ENCODE data around the gene C1QTNF6. TPM values are rescaled to one million over a fixed set of nuclear protein-coding genes. Genes with fewer than 3 reads are reported as not detected.
A peak's percentile ranks its signal among the peaks of the same experiment; 100 is the strongest.

C1QTNF6 gene
- total RNA-seq, 1 experiment from 2014 or later = 15.2 TPM

DNA sequence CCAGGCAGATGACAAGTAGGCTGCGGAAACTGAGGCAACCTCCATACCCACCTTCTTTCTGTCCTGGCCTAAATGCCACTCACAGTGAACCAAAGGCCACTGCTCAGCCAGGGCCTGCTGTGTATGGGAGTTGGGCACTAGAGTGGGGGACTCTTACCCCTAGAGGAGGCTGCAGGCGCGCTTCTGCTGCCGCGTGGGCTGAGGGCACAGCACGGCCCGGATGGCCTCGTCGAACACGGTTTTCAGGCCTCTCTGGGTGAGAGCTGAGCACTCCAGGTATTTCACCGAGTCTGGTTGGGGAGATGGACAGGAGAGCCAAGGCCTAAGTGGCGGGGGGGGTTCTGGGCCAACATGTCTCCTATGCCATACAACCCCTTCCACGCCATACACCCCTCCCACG lies 38.5 kb upstream of the C1QTNF6 start:
- Histone ChIP-seq H3K9ac (ENCODE audit: low read length) (no peak overlapping the region), H3K9me3 (ENCODE audit: control insufficient read depth in 1 of 2, insufficient read depth in 1 of 2, low read depth in 1 of 2, low read length in 2 of 2) (peaks cover 0 to under 1% of the 10 kb centered on the region in 2 experiments; a peak in 1 of 4 replicates), H3K79me2 (ENCODE audit: insufficient read depth, low read length) (no peaks in the 10 kb centered on the region), H2AFZ (ENCODE audit: low read depth, low read length, poor library complexity, severe bottlenecking) (no peak overlapping the region), H3K9me2 (ENCODE audit: insufficient read depth) (no peaks in the 10 kb centered on the region), H3K27me3 (ENCODE audit: insufficient read depth, low read length) (no peaks in the 10 kb centered on the region), H3K4me1 (ENCODE audit: control insufficient read depth in 1 of 2, insufficient read depth in 2 of 2, low read length in 2 of 2) (peaks cover 24 to 41% of the 10 kb centered on the region in 2 experiments), H3K4me3 (replicated peaks in 1 of 2; ENCODE audit: low read depth in 1 of 2, low read length in 2 of 2) (no peak overlapping the region), H3K4me2 (ENCODE audit: low read length) (no peak overlapping the region), H3K36me3 (ENCODE audit: control insufficient read depth in 1 of 2, insufficient read depth in 2 of 2, low read length in 2 of 2) (peaks cover 0 to 7% of the 10 kb centered on the region in 2 experiments; a peak in 1 of 4 replicates), H3K27ac (ENCODE audit: low read depth, low read length) (no peak overlapping the region), H4K20me1 (ENCODE audit: insufficient read depth) (no peaks in the 10 kb centered on the region)
- intact Hi-C loops (cut with micrococcal nuclease) = no loop called here
- no peak for DNase-seq (ENCODE audit: low read depth, low spot score)
- no peak for ATAC-seq
- CTCF ChIA-PET = interaction anchor here (2.5 kb wide), 1 partner anchor 33 kb away, joined by 16 read pairs; no protein-coding TSS in a partner anchor
- POLR2A ChIA-PET = no interaction called here
- BruUV-seq (replicated peaks) = no TSS peak
- TF ChIP-seq, protein P1, sequence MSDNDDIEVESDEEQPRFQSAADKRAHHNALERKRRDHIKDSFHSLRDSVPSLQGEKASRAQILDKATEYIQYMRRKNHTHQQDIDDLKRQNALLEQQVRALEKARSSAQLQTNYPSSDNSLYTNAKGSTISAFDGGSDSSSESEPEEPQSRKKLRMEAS (IDR thresholded peaks at IDR 0.05) = no peak
- TF ChIP-seq EGR1 (IDR thresholded peaks at IDR 0.05; ENCODE audit: low read depth) (no peak), POLR2A (IDR thresholded peaks at IDR 0.05; ENCODE audit: borderline replicate concordance, extremely low read depth, insufficient read depth, insufficient read length) (no peak), ZFX (IDR thresholded peaks at IDR 0.05) (0 out of 2 replicates have a peak, but pooled peaks have one; percentile 16), EZH2phosphoT487 (IDR thresholded peaks at IDR 0.05; ENCODE audit: borderline replicate concordance) (no peak), ELF1 (IDR thresholded peaks at IDR 0.05; ENCODE audit: borderline replicate concordance, low read depth) (no peak)
- TF ChIP-seq, protein P2, sequence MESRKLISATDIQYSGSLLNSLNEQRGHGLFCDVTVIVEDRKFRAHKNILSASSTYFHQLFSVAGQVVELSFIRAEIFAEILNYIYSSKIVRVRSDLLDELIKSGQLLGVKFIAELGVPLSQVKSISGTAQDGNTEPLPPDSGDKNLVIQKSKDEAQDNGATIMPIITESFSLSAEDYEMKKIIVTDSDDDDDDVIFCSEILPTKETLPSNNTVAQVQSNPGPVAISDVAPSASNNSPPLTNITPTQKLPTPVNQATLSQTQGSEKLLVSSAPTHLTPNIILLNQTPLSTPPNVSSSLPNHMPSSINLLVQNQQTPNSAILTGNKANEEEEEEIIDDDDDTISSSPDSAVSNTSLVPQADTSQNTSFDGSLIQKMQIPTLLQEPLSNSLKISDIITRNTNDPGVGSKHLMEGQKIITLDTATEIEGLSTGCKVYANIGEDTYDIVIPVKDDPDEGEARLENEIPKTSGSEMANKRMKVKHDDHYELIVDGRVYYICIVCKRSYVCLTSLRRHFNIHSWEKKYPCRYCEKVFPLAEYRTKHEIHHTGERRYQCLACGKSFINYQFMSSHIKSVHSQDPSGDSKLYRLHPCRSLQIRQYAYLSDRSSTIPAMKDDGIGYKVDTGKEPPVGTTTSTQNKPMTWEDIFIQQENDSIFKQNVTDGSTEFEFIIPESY (IDR thresholded peaks at IDR 0.05; ENCODE audit: extremely low read depth, insufficient replicate concordance, low read length) = no peak
- RAD21 ChIA-PET (ENCODE audit: low non-redundant PET in 1 of 2, low total read pairs in 2 of 2, uncharacterized antibody in 2 of 2, unreplicated experiment in 2 of 2) = no interaction called here

DNA sequence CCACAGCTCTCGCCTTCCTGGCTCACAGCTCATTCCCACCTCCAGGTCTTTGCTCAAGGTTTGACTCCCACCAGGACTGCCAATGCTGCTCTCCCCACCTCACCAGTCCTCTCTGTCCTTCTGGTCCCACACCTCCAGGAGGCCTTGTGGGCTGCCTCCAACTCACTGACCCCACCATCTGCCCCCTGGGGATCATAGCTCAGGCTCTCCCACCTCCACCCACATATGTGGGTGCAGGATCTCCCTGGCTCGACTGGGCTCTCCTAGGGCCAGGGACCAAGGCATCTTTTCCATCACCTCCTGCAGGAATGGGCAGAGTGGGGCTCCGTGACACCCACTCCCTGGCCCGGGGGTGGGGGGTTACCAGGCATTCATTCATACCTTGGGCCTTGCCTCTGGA lies 38.0 kb upstream of the C1QTNF6 start:
- peaks cover 0 to 5% of the 10 kb centered on the region in 2 experiments; a peak in 1 of 4 replicates for H3K9me3 ChIP-seq (ENCODE audit: control insufficient read depth in 1 of 2, insufficient read depth in 1 of 2, low read depth in 1 of 2, low read length in 2 of 2)
- RAD21 ChIA-PET (ENCODE audit: low non-redundant PET in 1 of 2, low total read pairs in 2 of 2, uncharacterized antibody in 2 of 2, unreplicated experiment in 2 of 2) = no interaction called here
- H3K27me3 ChIP-seq (ENCODE audit: insufficient read depth, low read length) = no peaks in the 10 kb centered on the region
- intact Hi-C loops (cut with micrococcal nuclease) = no loop called here
- no peak overlapping the region for H2AFZ ChIP-seq (ENCODE audit: low read depth, low read length, poor library complexity, severe bottlenecking)
- CTCF ChIA-PET = interaction anchor here (2.5 kb wide), 1 partner anchor 34 kb away, joined by 16 read pairs; no protein-coding TSS in a partner anchor
- TF ChIP-seq EZH2 (IDR thresholded peaks at IDR 0.05) (no peak), JUND (IDR thresholded peaks at IDR 0.05) (no peak), ZFX (IDR thresholded peaks at IDR 0.05) (no peak), YY1 (IDR thresholded peaks at IDR 0.05; ENCODE audit: extremely low read depth, insufficient replicate concordance, low read depth, low read length) (no peak), EGR1 (IDR thresholded peaks at IDR 0.05; ENCODE audit: low read depth) (no peak)
- TF ChIP-seq, protein P1 (IDR thresholded peaks at IDR 0.05) = no peak
- H3K4me1 ChIP-seq (ENCODE audit: control insufficient read depth in 1 of 2, insufficient read depth in 2 of 2, low read length in 2 of 2) = peaks cover 24 to 36% of the 10 kb centered on the region in 2 experiments
- no peak overlapping the region for H3K27ac ChIP-seq (ENCODE audit: low read depth, low read length)
- ATAC-seq (no peak), DNase-seq (ENCODE audit: low read depth, low spot score) (no peak)
- POLR2A ChIA-PET = no interaction called here
- BruUV-seq (replicated peaks) = no TSS peak
- no peak overlapping the region for H3K4me3 ChIP-seq (replicated peaks in 1 of 2; ENCODE audit: low read depth in 1 of 2, low read length in 2 of 2)
- no peaks in the 10 kb centered on the region for H3K79me2 ChIP-seq (ENCODE audit: insufficient read depth, low read length)
- H4K20me1 ChIP-seq (ENCODE audit: insufficient read depth) = no peaks in the 10 kb centered on the region
- no peaks in the 10 kb centered on the region for H3K9me2 ChIP-seq (ENCODE audit: insufficient read depth)
- H3K4me2 ChIP-seq (ENCODE audit: low read length) = no peak overlapping the region
- H3K36me3 ChIP-seq (ENCODE audit: control insufficient read depth in 1 of 2, insufficient read depth in 2 of 2, low read length in 2 of 2) = peaks cover 0 to 7% of the 10 kb centered on the region in 2 experiments; a peak in 1 of 4 replicates
- H3K9ac ChIP-seq (ENCODE audit: low read length) = no peak overlapping the region

Data from HCT116 (cell line).